Measurements from ENCODE around the gene GPR15LG. TPM values are rescaled to one million over a fixed set of nuclear protein-coding genes. Genes with fewer than 3 reads are reported as not detected.

GPR15LG gene
- total RNA-seq, 1 experiment from 2014 or later, result not detected

DNA sequence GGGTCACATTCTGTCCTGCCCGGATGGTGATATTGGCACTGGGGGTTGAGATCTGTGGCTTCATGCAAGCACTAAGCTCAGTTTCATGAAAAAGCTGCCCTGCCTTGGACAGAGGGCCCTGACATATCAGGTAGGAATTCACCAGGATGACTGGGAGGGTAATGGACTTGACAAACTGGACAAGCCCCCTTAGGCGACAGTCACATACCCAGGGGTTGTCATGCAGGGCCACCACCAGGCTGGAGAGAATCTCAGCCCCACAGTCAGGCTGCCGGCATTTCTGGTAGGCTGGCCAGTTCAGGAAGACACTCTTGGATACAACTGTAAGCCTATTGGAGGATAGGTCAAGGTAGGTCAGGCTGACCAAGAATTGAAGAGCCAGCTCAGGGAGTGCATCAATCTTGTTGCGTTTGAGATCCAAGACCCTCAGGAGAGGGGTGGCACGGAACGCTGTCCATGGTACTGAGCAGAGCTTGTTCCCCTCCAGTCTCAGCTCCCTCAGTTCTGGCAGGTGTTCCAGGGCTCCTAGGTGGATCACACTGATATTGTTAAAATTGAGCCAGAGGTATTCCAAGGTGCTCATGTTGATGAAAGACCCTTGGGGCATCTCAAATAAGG, 50.9 kb downstream of the GPR15LG start:
- H3K4me1 ChIP-seq (ENCODE audit: control insufficient read depth in 1 of 2, insufficient read depth in 2 of 2, low read length in 2 of 2), result no peaks in the 10 kb centered on the region
- CTCF ChIA-PET, result interaction anchor here (0.8 kb wide), 1 partner anchor 10 kb away, joined by 3 read pairs; no protein-coding TSS in a partner anchor
- BruUV-seq (replicated peaks), result no TSS peak
- RAD21 ChIA-PET (ENCODE audit: low non-redundant PET in 1 of 2, low total read pairs in 2 of 2, uncharacterized antibody in 2 of 2, unreplicated experiment in 2 of 2), result no interaction called here
- H3K4me3 ChIP-seq (replicated peaks in 1 of 2; ENCODE audit: low read depth in 1 of 2, low read length in 2 of 2), result no peak overlapping the region
- H3K27ac ChIP-seq (ENCODE audit: low read depth, low read length), result no peak overlapping the region
- POLR2A ChIA-PET, result no interaction called here
- H3K9me3 ChIP-seq (ENCODE audit: control insufficient read depth in 1 of 2, insufficient read depth in 1 of 2, low read depth in 1 of 2, low read length in 2 of 2), result 0 out of 4 replicates have a peak, but pooled peaks cover 0 to under 1% of the 10 kb centered on the region in 2 experiments
- H3K79me2 ChIP-seq (ENCODE audit: insufficient read depth, low read length), result no peaks in the 10 kb centered on the region
- H3K4me2 ChIP-seq (ENCODE audit: low read length), result no peak overlapping the region
- peaks cover 33% of the 10 kb centered on the region for H3K27me3 ChIP-seq (ENCODE audit: insufficient read depth, low read length)
- no peaks in the 10 kb centered on the region for H4K20me1 ChIP-seq (ENCODE audit: insufficient read depth)
- intact Hi-C loops (cut with micrococcal nuclease), result no loop called here
- H2AFZ ChIP-seq (ENCODE audit: low read depth, low read length, poor library complexity, severe bottlenecking), result no peak overlapping the region
- TF ChIP-seq POLR2AphosphoS5 (IDR thresholded peaks at IDR 0.05; ENCODE audit: low read depth, low read length), result no peak
- TF ChIP-seq, protein P1, sequence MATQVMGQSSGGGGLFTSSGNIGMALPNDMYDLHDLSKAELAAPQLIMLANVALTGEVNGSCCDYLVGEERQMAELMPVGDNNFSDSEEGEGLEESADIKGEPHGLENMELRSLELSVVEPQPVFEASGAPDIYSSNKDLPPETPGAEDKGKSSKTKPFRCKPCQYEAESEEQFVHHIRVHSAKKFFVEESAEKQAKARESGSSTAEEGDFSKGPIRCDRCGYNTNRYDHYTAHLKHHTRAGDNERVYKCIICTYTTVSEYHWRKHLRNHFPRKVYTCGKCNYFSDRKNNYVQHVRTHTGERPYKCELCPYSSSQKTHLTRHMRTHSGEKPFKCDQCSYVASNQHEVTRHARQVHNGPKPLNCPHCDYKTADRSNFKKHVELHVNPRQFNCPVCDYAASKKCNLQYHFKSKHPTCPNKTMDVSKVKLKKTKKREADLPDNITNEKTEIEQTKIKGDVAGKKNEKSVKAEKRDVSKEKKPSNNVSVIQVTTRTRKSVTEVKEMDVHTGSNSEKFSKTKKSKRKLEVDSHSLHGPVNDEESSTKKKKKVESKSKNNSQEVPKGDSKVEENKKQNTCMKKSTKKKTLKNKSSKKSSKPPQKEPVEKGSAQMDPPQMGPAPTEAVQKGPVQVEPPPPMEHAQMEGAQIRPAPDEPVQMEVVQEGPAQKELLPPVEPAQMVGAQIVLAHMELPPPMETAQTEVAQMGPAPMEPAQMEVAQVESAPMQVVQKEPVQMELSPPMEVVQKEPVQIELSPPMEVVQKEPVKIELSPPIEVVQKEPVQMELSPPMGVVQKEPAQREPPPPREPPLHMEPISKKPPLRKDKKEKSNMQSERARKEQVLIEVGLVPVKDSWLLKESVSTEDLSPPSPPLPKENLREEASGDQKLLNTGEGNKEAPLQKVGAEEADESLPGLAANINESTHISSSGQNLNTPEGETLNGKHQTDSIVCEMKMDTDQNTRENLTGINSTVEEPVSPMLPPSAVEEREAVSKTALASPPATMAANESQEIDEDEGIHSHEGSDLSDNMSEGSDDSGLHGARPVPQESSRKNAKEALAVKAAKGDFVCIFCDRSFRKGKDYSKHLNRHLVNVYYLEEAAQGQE (IDR thresholded peaks at IDR 0.05; ENCODE audit: low read depth), result peak; percentile 79
- TF ChIP-seq FOSL1 (IDR thresholded peaks at IDR 0.05; ENCODE audit: low read depth), result no peak
- no peak for ATAC-seq
- no peaks in the 10 kb centered on the region for H3K9me2 ChIP-seq (ENCODE audit: insufficient read depth)
- DNase-seq (ENCODE audit: low read depth, low spot score), result no peak
- H3K36me3 ChIP-seq (ENCODE audit: control insufficient read depth in 1 of 2, insufficient read depth in 2 of 2, low read length in 2 of 2), result no peaks in the 10 kb centered on the region
- H3K9ac ChIP-seq (ENCODE audit: low read length), result no peak overlapping the region

DNA sequence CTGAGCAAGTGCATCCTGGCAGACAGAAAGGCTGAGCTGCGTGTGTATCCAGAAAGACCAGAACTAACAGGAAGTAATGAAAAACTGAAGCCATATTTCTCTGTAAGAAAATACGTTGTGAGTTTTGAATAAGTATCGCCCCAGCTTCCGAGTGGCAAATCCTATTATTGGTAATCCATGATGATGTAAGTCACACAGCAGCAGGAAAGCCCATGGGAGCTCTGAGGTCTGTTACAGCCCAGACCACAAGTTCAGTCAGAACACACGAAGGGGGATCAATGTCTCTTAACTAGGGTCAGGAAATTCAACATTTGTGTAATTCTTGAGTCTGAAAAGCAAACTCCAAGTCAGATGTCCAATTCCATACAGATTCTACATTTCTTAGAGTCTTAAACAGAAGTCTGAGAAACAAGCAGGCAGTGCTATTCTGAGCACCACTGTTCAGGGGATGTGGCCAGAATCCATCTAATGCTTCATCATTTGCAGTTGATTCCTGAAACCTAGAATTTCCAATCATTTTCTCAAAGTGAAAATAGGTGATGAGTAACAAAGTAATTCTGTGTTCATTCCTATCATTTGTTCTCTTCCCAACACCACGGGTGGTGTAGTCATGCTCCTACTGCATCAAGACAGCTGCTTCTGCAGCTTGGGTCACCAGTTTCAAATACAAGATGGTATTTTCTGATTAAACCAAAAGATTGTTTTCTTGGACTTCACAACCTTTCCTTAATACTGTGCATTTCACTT, 52.0 kb downstream of the GPR15LG start, which contains the start of gene LRIT2:
LRIT2 (minus strand) TSS at position 118 of the 747 bp plus-strand sequence; CDS start at position 94, 24 bp downstream.
- H3K27ac ChIP-seq (ENCODE audit: low read depth, low read length), result no peak within 1 kb of the TSS
- no peaks in the 10 kb centered on the region for H3K4me1 ChIP-seq (ENCODE audit: control insufficient read depth in 1 of 2, insufficient read depth in 2 of 2, low read length in 2 of 2)
- no TSS peak for BruUV-seq (replicated peaks)
- H3K9me2 ChIP-seq (ENCODE audit: insufficient read depth), result no peaks in the 10 kb centered on the region
- no peaks in the 10 kb centered on the region for H3K36me3 ChIP-seq (ENCODE audit: control insufficient read depth in 1 of 2, insufficient read depth in 2 of 2, low read length in 2 of 2)
- peaks cover 40% of the 10 kb centered on the region for H3K27me3 ChIP-seq (ENCODE audit: insufficient read depth, low read length)
- ATAC-seq (no peak), DNase-seq (ENCODE audit: low read depth, low spot score) (no peak)
- no peaks in the 10 kb centered on the region for H3K9me3 ChIP-seq (ENCODE audit: control insufficient read depth in 1 of 2, insufficient read depth in 1 of 2, low read depth in 1 of 2, low read length in 2 of 2)
- ChIA-PET POLR2A (no interaction called here), RAD21 (ENCODE audit: low non-redundant PET in 1 of 2, low total read pairs in 2 of 2, uncharacterized antibody in 2 of 2, unreplicated experiment in 2 of 2) (no interaction called here), CTCF (no interaction called here)
- H3K9ac ChIP-seq (ENCODE audit: low read length), result no peak within 1 kb of the TSS
- no peaks in the 10 kb centered on the region for H3K79me2 ChIP-seq (ENCODE audit: insufficient read depth, low read length)
- no peak within 1 kb of the TSS for H3K4me2 ChIP-seq (ENCODE audit: low read length)
- intact Hi-C loops (cut with micrococcal nuclease), result no loop called here
- H4K20me1 ChIP-seq (ENCODE audit: insufficient read depth), result no peaks in the 10 kb centered on the region
- no peak within 1 kb of the TSS for H2AFZ ChIP-seq (ENCODE audit: low read depth, low read length, poor library complexity, severe bottlenecking)
- H3K4me3 ChIP-seq (replicated peaks in 1 of 2; ENCODE audit: low read depth in 1 of 2, low read length in 2 of 2), result no peak within 1 kb of the TSS
- TF ChIP-seq EZH2phosphoT487 (IDR thresholded peaks at IDR 0.05; ENCODE audit: borderline replicate concordance), result no peak
- TF ChIP-seq ZFX (IDR thresholded peaks at IDR 0.05), result no peak
- TF ChIP-seq FOSL1 (IDR thresholded peaks at IDR 0.05; ENCODE audit: low read depth), result no peak
- TF ChIP-seq, protein P2, sequence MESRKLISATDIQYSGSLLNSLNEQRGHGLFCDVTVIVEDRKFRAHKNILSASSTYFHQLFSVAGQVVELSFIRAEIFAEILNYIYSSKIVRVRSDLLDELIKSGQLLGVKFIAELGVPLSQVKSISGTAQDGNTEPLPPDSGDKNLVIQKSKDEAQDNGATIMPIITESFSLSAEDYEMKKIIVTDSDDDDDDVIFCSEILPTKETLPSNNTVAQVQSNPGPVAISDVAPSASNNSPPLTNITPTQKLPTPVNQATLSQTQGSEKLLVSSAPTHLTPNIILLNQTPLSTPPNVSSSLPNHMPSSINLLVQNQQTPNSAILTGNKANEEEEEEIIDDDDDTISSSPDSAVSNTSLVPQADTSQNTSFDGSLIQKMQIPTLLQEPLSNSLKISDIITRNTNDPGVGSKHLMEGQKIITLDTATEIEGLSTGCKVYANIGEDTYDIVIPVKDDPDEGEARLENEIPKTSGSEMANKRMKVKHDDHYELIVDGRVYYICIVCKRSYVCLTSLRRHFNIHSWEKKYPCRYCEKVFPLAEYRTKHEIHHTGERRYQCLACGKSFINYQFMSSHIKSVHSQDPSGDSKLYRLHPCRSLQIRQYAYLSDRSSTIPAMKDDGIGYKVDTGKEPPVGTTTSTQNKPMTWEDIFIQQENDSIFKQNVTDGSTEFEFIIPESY (IDR thresholded peaks at IDR 0.05; ENCODE audit: extremely low read depth, insufficient replicate concordance, low read length), result no peak
- TF ChIP-seq, protein P1 (IDR thresholded peaks at IDR 0.05; ENCODE audit: low read depth), result no peak
- TF ChIP-seq YY1 (IDR thresholded peaks at IDR 0.05; ENCODE audit: extremely low read depth, insufficient replicate concordance, low read depth, low read length), result no peak
